Naive thymus-derived CD4-positive, alpha-beta T cell (primary cell): ENCODE data around the gene ASTL. TPM values are rescaled to one million over a fixed set of nuclear protein-coding genes. Genes with fewer than 3 reads are reported as not detected.
A peak's percentile ranks its signal among the peaks of the same experiment; 100 is the strongest.
"Not testable (repeated sequence)": the region's sequence is repeated elsewhere in the genome, so short reads cannot be mapped to it uniquely, and the experiment has no call there.

Source experiments
- ATAC-seq: fragments of 150-1000 bp; cut with Tn5 transposase; 2 replicates; pipeline ENCODE4 v1.10.0; 2021; ENCODE audit warnings: mild to moderate bottlenecking, moderate library complexity
- CTCF ChIA-PET: fragments of 350-600 bp; sonication (Branson Sonifier 250); formaldehyde crosslinking; loops from one replicate; lab custom pipeline; 2021; ENCODE audit warnings: antibody characterized with exemption; lab: Charles Lee
- POLR2A ChIA-PET: fragments of 350-600 bp; sonication (Branson Sonifier 250); formaldehyde crosslinking; loops from one replicate; lab custom pipeline; 2021; ENCODE audit warnings: antibody characterized with exemption, inconsistent platforms; lab: Charles Lee
- DNase-seq, 9 donors: peaks; one replicate each; pipeline versions ENCODE4 v3.0.0 to v3.0.0-alpha.2; 2020 to 2022; ENCODE audit warnings: mixed read lengths in 1 of 9
- H3K27ac ChIP-seq: one replicate; pipeline ENCODE4 v1.7.0; 2013; ENCODE audit warnings: mild to moderate bottlenecking, low read depth, low read length, moderate library complexity
- H3K27me3 ChIP-seq, 2 donors: one replicate each; pipeline ENCODE4 v1.7.0; 2013; ENCODE audit warnings: low read length in 2 of 2, mild to moderate bottlenecking in 2 of 2, moderate library complexity in 2 of 2; ENCODE audit not compliant: control insufficient read depth in 2 of 2, insufficient read depth in 2 of 2
- H3K36me3 ChIP-seq, 3 experiments: 1 replicate in 2 of 3; 2 replicates in 1 of 3; pipeline ENCODE4 v1.7.0; 2013; ENCODE audit warnings: low read length in 3 of 3, mild to moderate bottlenecking in 3 of 3, moderate library complexity in 1 of 3; ENCODE audit not compliant: insufficient read depth in 3 of 3, control insufficient read depth in 2 of 3
- H3K4me1 ChIP-seq, 2 donors: one replicate each; pipeline ENCODE4 v1.7.0; 2013; ENCODE audit warnings: low read length in 2 of 2, mild to moderate bottlenecking in 2 of 2, moderate library complexity in 1 of 2; ENCODE audit not compliant: control insufficient read depth in 2 of 2, insufficient read depth in 2 of 2
- H3K4me3 ChIP-seq: 2 replicates; pipeline ENCODE4 v1.7.0; 2013; ENCODE audit warnings: mild to moderate bottlenecking, low read length
- H3K9me3 ChIP-seq, 3 experiments: 1 replicate in 2 of 3; 2 replicates in 1 of 3; pipeline ENCODE4 v1.7.0; 2013; ENCODE audit warnings: low read length in 3 of 3; ENCODE audit not compliant: control insufficient read depth in 2 of 3
- H3K27ac Mint-ChIP-seq, 9 donors: one replicate each; pipeline ENCODE4 v1.8.0; 2020 to 2022; ENCODE audit warnings: mixed read lengths in 9 of 9, mild to moderate bottlenecking in 8 of 9, moderate library complexity in 5 of 9, inconsistent platforms in 2 of 9
- H3K27me3 Mint-ChIP-seq, 5 donors: one replicate each; pipeline ENCODE4 v1.8.0; 2021 to 2022; ENCODE audit warnings: mixed read lengths in 5 of 5, mild to moderate bottlenecking in 1 of 5
- H3K36me3 Mint-ChIP-seq, 5 donors: one replicate each; pipeline ENCODE4 v1.8.0; 2020 to 2022; ENCODE audit warnings: mixed read lengths in 5 of 5, mild to moderate bottlenecking in 3 of 5, inconsistent platforms in 1 of 5
- H3K4me1 Mint-ChIP-seq, 7 donors: one replicate each; pipeline ENCODE4 v1.8.0; 2020 to 2022; ENCODE audit warnings: mixed read lengths in 7 of 7, mild to moderate bottlenecking in 3 of 7, inconsistent platforms in 1 of 7
- H3K4me3 Mint-ChIP-seq, 10 donors: one replicate each; pipeline ENCODE4 v1.8.0; 2020 to 2022; ENCODE audit warnings: mild to moderate bottlenecking in 10 of 10, mixed read lengths in 10 of 10, moderate library complexity in 6 of 10, inconsistent platforms in 2 of 10
- H3K9me3 Mint-ChIP-seq, 11 donors: one replicate each; pipeline ENCODE4 v1.8.0; 2020 to 2022; ENCODE audit warnings: mixed read lengths in 11 of 11, mild to moderate bottlenecking in 4 of 11, inconsistent platforms in 1 of 11, moderate library complexity in 1 of 11
- intact Hi-C, 2 donors: fragments of 100-400 bp; cut with micrococcal nuclease; formaldehyde crosslinking; loops; one replicate each; pipeline ENCODE4 v1.15.1; 2023
- polyA plus RNA-seq, 2 donors: library from polyadenylated mRNA; unstranded; fragments of 300-500 nt; fragmentation: Illumina TruSeq; gene quantifications; one replicate each; pipeline ENCODE4 v1.2.3, GENCODE V29; 2021
- total RNA-seq, 6 experiments: library from RNA in 5 of 6; stranded (reverse) in 5 of 6; gene quantifications; 1 replicate in 5 of 6; 2 replicates in 1 of 6; pipeline ENCODE4 v1.2.3 and lab custom pipeline; 2021 to 2026

ASTL gene
- total and polyA plus RNA-seq, 7 experiments from 2014 or later, result 0.19 to 7.5 (median 0.79) TPM; not detected in 1

DNA sequence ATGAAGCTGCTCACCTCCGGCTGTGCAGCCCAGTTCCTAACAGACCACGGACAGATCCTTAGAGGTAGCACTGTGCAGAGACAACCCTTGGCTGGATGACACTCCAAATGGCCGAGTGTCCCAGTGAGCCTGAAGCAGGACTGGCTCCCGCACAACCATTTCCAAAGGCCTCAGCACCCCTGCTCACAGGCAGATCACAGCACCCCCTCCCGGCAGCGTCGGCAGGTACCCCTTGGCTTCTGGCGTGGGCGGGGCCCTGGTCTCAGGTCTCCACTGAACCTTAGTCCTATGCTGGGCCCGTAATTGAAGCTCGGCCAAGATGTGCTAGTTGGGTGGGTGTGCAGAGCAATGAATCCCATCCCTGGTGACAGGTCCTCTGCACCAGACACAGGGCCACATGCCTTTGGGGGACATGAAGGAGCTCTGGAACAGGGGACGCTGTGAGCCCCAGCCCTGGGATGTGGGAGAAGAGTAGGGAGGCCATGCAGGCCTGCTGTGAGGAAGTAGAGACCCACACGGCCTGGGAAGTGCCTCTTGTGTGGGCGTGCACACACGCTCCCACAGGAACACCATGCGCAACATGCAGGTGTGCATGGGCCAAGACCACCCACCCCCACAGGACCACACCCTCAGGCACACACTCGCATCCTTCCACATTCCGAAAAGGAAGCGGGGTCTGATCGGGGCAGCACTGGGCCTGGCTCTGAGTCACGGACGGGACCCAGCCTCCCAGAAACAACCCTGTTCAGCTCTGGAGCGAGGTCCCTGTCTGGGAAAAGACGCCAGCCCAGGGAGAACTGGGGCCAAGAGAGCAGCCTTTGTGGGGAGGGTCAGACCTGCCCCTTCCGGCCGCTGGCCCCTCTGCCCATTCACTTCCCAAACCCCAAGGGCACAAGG, 4.2 kb upstream of the ASTL start:
- Mint-ChIP-seq H3K27me3 (no peaks in the 10 kb centered on the region), H3K27ac (peak overlapping the region; percentile 69 to 100 (median 91)), H3K4me3 (peak overlapping the region; percentile 45 to 98 (median 93)), H3K36me3 (peaks cover 0 to 11% (median 0%) of the 10 kb centered on the region in 5 donors), H3K9me3 (peaks cover 0 to 5% (median 0%) of the 10 kb centered on the region in 11 donors), H3K4me1 (peaks cover 23 to 52% (median 43%) of the 10 kb centered on the region in 7 donors)
- DNase-seq (peak in 7 of 9 donors; percentile 30 to 66 (median 41)), ATAC-seq (no peak)
- H3K36me3 ChIP-seq, result peaks cover 0 to 14% (median 0%) of the 10 kb centered on the region in 3 experiments
- POLR2A ChIA-PET, result interaction anchor here (0.6 to 11.9 kb wide), 7 partner anchors 9 to 124 kb away, joined by 3 to 106 read pairs (median 4); partner anchors contain the start of gene CIAO1
- CTCF ChIA-PET, result interaction anchor here (1.8 to 15.4 kb wide), 5 partner anchors 8 to 150 kb away, joined by 4 to 401 read pairs (median 9); no protein-coding TSS in a partner anchor
- peak overlapping the region; percentile 99 for H3K27ac ChIP-seq
- intact Hi-C loops, result no loop called here
- H3K9me3 ChIP-seq, result no peaks in the 10 kb centered on the region
- no peaks in the 10 kb centered on the region for H3K27me3 ChIP-seq
- peak overlapping the region; percentile 69 for H3K4me3 ChIP-seq
- peaks cover 40 to 41% of the 10 kb centered on the region in 2 donors for H3K4me1 ChIP-seq

DNA sequence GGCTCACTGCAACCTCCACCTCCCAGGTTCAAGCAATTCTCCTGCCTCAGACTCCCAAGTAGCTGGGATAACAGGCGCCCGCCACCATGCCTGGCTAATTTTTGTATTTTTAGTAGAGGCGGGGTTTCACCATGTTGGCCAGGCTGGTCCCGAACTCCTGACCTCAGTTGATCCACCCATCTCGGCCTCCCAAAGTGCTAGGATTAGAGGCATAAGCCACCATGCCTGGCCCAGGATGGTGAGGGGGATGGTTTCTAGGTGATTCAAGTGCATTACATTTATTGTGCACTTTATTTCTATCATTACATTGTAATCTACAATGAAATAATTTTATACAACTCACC, 3.3 kb upstream of the ASTL start:
- H3K27ac ChIP-seq, H3K9me3 ChIP-seq, ATAC-seq, H3K9me3 Mint-ChIP-seq, H3K27me3 ChIP-seq, intact Hi-C loops, H3K4me3 ChIP-seq, H3K27me3 Mint-ChIP-seq: not testable (repeated sequence)
- H3K4me3 Mint-ChIP-seq, result peak overlapping the region in 7 of 10 donors; percentile 37 to 98 (median 94)
- H3K36me3 ChIP-seq, result peaks cover 0 to 14% (median 0%) of the 10 kb centered on the region in 3 experiments
- DNase-seq, result peak in 1 of 9 donors; percentile 7
- ChIA-PET POLR2A (interaction anchor here (0.8 to 11.9 kb wide), 5 partner anchors 9 to 32 kb away, joined by 3 to 106 read pairs (median 17); no protein-coding TSS in a partner anchor), CTCF (interaction anchor here (0.5 to 15.4 kb wide), 6 partner anchors 9 to 69 kb away, joined by 3 to 401 read pairs (median 8); no protein-coding TSS in a partner anchor)
- peaks cover 16 to 44% (median 35%) of the 10 kb centered on the region in 7 donors for H3K4me1 Mint-ChIP-seq
- H3K36me3 Mint-ChIP-seq, result peaks cover 0 to 11% (median 0%) of the 10 kb centered on the region in 5 donors
- peaks cover 31 to 32% of the 10 kb centered on the region in 2 donors for H3K4me1 ChIP-seq
- H3K27ac Mint-ChIP-seq, result peak overlapping the region in 8 of 9 donors; percentile 72 to 100 (median 87)

DNA sequence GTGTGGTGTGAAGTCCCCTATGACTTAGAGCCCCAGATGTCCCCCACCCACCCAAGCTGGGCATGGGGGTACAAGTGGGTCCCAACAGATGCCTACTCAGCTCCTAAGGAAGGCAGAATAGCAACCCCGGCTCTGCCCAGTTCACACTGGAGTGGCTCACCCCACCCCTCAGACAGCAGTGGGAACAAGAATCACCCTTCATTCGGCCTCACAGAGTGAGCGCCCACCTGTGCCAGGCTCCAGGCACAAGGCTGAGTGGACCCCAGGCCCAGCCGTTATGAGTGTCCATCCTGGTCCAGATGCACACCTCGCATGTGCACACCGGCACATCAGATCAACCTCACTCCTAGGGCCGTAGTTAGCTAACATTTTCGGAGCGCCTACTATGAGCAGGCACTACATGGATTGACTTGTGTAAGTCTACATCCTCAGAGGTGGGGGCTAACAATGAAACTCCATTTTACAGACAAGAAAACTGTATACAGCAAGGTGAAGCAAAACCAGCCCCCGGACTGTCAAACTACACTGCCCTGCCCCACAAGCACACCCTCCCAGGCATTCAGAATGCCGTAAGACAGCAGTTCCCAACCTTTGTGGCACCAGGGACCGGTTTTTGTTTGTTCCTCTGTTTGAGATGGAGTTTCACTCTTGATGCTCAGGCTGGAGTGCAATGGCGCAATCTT, 2.8 kb upstream of the ASTL start:
- Mint-ChIP-seq H3K27ac (peak overlapping the region in 5 of 9 donors; percentile 14 to 100 (median 98)), H3K36me3 (peaks cover 0 to 11% (median 0%) of the 10 kb centered on the region in 5 donors), H3K9me3 (no peaks in the 10 kb centered on the region), H3K4me1 (peaks cover 16 to 39% (median 30%) of the 10 kb centered on the region in 7 donors), H3K4me3 (no peak overlapping the region), H3K27me3 (no peaks in the 10 kb centered on the region)
- no peak overlapping the region for H3K4me3 ChIP-seq
- no peak overlapping the region for H3K27ac ChIP-seq
- H3K9me3 ChIP-seq, result no peaks in the 10 kb centered on the region
- DNase-seq (peak in 1 of 9 donors; percentile 8), ATAC-seq (no peak)
- ChIA-PET CTCF (interaction anchor here (0.5 to 15.4 kb wide), 5 partner anchors 9 to 70 kb away, joined by 3 to 401 read pairs (median 9); no protein-coding TSS in a partner anchor), POLR2A (interaction anchor here (0.6 to 11.9 kb wide), 7 partner anchors 10 to 1005 kb away, joined by 3 to 106 read pairs (median 4); no protein-coding TSS in a partner anchor)
- H3K4me1 ChIP-seq, result peaks cover 27 to 30% of the 10 kb centered on the region in 2 donors
- intact Hi-C loops, result no loop called here
- H3K27me3 ChIP-seq, result no peaks in the 10 kb centered on the region
- peaks cover 0 to 14% (median 0%) of the 10 kb centered on the region in 3 experiments for H3K36me3 ChIP-seq

DNA sequence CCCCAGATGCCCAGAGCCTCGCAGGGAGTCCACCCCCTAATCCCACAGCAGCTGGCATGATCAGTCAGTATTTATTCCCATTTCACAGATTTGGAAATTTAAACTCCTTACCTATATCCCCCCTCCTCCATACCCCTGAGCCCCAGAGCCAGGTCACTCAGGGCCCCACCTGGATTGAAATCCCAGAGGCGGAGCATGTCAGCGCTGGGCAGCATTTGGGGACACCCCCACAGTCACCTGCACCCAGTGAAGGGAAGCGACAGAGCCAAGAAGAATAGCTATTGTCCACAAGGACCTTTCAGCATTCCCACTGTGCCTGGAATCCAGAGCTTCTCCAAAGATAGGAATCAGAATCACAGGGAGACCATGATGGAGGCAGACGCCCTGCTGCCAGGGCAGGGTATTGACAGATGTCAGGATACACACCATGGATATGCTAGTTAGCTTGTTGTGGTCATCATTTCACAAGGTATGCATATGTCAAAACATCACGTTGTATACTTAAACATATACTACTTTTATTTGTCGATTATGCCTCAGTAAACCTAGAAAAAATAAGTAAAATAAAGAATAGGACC, 968 bp upstream of the ASTL start:
- H3K4me1 ChIP-seq, result peaks cover 21 to 25% of the 10 kb centered on the region in 2 donors
- peak overlapping the region in 5 of 9 donors; percentile 33 to 70 (median 56) for H3K27ac Mint-ChIP-seq
- no peaks in the 10 kb centered on the region for H3K27me3 ChIP-seq
- no peak for ATAC-seq
- H3K27me3 Mint-ChIP-seq, result no peaks in the 10 kb centered on the region
- H3K27ac ChIP-seq, result no peak overlapping the region
- no peak overlapping the region for H3K4me3 Mint-ChIP-seq
- ChIA-PET CTCF (interaction anchor here (0.7 to 15.4 kb wide), 15 partner anchors 8 to 447 kb away, joined by 3 to 401 read pairs (median 5); partner anchors contain the start of gene CIAO1), POLR2A (interaction anchor here (0.8 to 3.5 kb wide), 9 partner anchors 8 to 54 kb away, joined by 3 to 59 read pairs (median 4); no protein-coding TSS in a partner anchor)
- intact Hi-C loops, result loop anchor here in 1 of 2 donors (2.0 kb wide), 1 partner anchor 128 kb away; the partner anchor contains the start of gene CIAO1
- H3K36me3 ChIP-seq, result peaks cover 0 to 13% (median 0%) of the 10 kb centered on the region in 3 experiments
- no peak for DNase-seq
- H3K36me3 Mint-ChIP-seq, result peaks cover 0 to 9% (median 3%) of the 10 kb centered on the region in 5 donors
- H3K9me3 ChIP-seq, result no peaks in the 10 kb centered on the region
- H3K9me3 Mint-ChIP-seq, result no peaks in the 10 kb centered on the region
- H3K4me1 Mint-ChIP-seq, result peaks cover 15 to 37% (median 25%) of the 10 kb centered on the region in 7 donors
- H3K4me3 ChIP-seq, result no peak overlapping the region

DNA sequence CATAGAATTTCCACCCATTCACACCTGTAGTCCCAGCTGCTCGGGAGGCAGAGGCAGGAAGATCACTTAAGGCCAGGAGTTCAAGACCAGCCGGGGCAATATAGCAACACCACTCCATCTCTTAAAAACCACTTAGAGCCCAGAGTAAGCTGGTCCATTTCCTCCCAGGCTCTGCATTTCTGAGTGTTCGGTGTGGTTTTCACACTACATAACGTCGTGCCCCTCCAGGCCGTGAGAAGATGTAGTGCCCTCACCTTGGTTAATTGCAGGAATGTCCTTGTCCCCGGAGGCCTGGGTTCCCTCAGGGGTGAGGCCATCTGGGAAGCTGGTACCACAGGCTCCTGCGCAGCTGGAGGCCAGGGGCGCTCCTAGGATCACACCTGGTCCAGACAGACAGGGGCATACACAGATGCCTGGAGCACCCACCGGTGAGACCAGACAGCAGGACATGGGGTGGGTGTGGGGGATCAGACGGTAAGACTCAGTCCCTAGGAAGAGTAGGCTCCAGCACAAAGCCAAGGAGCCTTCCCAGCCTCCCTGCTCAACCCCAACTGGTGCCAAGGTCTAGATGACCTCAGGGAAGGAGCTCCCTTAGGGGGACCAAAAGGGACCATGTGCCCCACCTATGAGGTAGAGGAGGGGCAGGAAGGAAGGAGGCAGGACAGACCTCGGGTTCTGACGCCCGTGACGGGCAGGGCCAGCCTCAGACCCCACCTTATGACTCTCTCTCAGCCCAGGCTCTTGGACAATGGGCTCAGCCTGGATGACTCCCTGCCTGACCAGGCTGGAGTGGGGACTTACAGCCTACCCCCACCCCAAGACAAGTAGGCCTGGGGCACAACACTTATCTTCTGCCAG, 752 bp downstream of the ASTL start:
- H3K27me3 Mint-ChIP-seq, result no peaks in the 10 kb centered on the region
- H3K27ac Mint-ChIP-seq, result peak overlapping the region in 1 of 9 donors; percentile 43
- Histone ChIP-seq H3K4me1 (peaks cover 9 to 11% of the 10 kb centered on the region in 2 donors), H3K9me3 (no peaks in the 10 kb centered on the region), H3K27ac (no peak overlapping the region), H3K36me3 (no peaks in the 10 kb centered on the region), H3K27me3 (no peaks in the 10 kb centered on the region), H3K4me3 (no peak overlapping the region)
- CTCF ChIA-PET, result interaction anchor here (0.7 to 15.4 kb wide), 9 partner anchors 10 to 218 kb away, joined by 3 to 401 read pairs (median 4); no protein-coding TSS in a partner anchor
- intact Hi-C loops, result loop anchor here (1.0 to 2.0 kb wide), 3 partner anchors 11 to 129 kb away; partner anchors contain the start of gene CIAO1 (in 1 of the 2)
- H3K9me3 Mint-ChIP-seq, result no peaks in the 10 kb centered on the region
- no peak overlapping the region for H3K4me3 Mint-ChIP-seq
- H3K36me3 Mint-ChIP-seq, result peaks cover 0 to 3% (median 0%) of the 10 kb centered on the region in 5 donors
- H3K4me1 Mint-ChIP-seq, result peaks cover 8 to 23% (median 9%) of the 10 kb centered on the region in 7 donors
- ATAC-seq (no peak), DNase-seq (no peak)
- POLR2A ChIA-PET, result interaction anchor here (1.1 to 3.5 kb wide), 4 partner anchors 10 to 37 kb away, joined by 3 to 59 read pairs (median 10); no protein-coding TSS in a partner anchor
